ENCODE data around the gene PALLD.
"Not testable (repeated sequence)": the region's sequence is repeated elsewhere in the genome, so short reads cannot be mapped to it uniquely, and the experiment has no call there.

The PALLD gene

DNA sequence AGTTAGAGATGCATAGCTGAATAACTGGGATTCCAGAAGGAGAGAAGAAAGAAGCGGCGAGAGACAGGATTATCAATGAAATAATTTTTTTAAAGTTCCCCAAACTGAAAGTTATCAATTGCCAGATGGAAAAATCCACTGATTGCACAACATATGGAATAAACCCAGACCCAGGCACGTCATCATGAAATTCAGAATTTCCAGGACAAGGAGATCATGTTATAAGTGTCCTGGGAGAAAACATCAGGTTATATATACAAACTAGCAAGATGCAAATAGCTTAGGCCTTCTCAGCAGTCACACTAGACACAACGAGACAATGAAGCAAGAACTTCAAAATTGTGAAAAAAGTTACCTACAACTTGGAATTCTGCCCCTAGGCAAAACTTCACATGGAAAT is 200.0 kb downstream of the PALLD start:
- TF ChIP-seq, protein P1, sequence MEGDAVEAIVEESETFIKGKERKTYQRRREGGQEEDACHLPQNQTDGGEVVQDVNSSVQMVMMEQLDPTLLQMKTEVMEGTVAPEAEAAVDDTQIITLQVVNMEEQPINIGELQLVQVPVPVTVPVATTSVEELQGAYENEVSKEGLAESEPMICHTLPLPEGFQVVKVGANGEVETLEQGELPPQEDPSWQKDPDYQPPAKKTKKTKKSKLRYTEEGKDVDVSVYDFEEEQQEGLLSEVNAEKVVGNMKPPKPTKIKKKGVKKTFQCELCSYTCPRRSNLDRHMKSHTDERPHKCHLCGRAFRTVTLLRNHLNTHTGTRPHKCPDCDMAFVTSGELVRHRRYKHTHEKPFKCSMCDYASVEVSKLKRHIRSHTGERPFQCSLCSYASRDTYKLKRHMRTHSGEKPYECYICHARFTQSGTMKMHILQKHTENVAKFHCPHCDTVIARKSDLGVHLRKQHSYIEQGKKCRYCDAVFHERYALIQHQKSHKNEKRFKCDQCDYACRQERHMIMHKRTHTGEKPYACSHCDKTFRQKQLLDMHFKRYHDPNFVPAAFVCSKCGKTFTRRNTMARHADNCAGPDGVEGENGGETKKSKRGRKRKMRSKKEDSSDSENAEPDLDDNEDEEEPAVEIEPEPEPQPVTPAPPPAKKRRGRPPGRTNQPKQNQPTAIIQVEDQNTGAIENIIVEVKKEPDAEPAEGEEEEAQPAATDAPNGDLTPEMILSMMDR (IDR thresholded peaks at IDR 0.05): no peak
- H3K4me3 ChIP-seq: no peak overlapping the region
- no peak overlapping the region for H3K27ac ChIP-seq
- no peak for DNase-seq (ENCODE audit: low spot score)

DNA sequence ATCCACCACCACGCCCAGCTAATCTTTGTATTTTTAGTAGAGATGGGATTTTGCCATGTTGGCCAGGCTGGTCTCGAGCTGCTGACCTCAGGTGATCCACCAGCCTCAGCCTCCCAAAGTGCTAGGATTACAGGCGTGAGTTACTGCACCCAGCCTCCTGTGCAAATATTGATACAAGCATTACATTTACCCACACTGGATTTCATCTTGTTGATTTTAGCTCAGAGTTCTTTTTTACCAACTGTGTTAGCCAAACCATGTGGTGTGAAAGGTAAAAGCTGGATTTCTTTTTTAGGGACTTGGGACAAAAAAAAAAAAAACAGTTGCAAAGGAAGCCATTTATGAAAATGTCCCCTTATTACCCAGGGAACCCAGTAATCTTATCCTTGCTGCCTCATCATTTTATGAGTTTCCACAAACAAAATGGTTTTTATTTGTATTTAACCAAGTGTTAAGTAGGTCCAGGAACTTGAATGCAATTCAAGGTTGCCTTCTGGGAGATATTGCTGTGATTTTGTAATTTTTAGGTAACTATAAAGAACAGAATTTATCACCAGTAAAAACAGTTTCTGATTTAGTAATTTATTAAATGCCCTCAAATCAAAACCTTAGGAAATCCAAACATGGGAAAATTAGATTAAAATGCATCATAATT is 202.5 kb downstream of the PALLD start:
- no peak overlapping the region for H3K27ac ChIP-seq
- H3K4me3 ChIP-seq: no peak overlapping the region
- no peak for DNase-seq (ENCODE audit: low spot score)
- TF ChIP-seq, protein P1 (IDR thresholded peaks at IDR 0.05): no peak

DNA sequence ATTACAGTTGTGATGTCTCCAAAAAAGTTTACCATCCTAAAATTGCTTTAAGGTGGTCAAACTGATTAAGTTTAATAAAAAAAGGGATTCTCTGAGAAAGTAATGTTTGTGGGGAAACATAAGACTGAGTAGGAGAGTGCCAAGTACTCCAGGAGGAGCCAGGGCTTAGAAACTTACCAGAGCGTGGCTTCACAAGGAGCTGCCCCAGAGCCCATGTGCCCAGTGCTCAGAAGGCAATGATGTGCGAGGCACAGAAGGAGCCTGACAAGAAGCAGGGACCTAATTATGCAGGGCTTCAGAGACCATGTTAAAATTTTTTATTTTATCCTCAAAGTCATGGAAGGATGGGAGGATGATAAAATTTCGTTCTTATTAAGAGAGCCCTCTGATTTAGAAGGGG is 204.2 kb downstream of the PALLD start:
- TF ChIP-seq, protein P1 (IDR thresholded peaks at IDR 0.05): no peak
- Histone ChIP-seq H3K4me3 (no peak overlapping the region), H3K27ac (no peak overlapping the region)
- DNase-seq (ENCODE audit: low spot score): no peak

DNA sequence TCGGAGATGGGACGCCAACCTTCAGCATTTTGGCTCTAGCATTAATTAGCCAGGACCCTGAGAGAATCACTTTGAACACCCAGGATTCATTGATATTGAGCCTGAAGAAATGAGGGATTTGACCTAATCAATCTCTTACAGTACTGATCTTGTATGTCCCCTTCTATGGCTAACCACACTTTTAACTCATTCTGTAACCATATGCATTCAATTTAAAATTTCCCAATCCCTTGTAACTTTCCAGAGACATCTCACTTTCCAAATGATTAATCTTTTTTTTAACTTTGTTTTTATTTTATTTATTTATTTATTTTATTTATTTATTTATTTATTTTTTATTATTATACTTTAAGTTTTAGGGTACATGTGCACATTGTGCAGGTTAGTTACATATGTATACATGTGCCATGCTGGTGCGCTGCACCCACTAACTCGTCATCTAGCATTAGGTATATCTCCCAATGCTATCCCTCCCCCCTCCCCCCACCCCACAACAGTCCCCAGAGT is 205.8 kb downstream of the PALLD start:
- not testable (repeated sequence) for H3K27ac ChIP-seq; H3K4me3 ChIP-seq; DNase-seq (ENCODE audit: low spot score)

DNA sequence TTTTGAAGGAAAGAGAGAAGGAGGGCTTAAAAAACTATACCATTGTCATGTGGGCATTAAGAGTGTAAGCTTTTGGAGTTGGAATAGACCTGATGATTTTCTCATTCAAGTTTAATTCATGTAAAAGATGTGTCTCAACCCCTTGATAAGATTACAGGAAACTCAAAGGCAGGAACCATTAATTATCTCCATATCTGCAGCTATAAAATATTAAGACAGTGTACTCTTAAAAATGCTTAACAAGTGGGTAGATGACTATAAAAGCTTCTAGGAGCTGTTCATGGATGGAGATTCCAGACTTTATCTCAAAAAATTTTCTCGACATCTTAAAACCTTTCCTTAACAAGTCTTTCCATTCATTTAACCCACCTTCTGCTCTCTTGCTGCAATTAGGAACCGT is 208.3 kb downstream of the PALLD start:
- TF ChIP-seq, protein P1 (IDR thresholded peaks at IDR 0.05): no peak
- no peak overlapping the region for H3K4me3 ChIP-seq
- no peak overlapping the region for H3K27ac ChIP-seq
- no peak for DNase-seq (ENCODE audit: low spot score)

DNA sequence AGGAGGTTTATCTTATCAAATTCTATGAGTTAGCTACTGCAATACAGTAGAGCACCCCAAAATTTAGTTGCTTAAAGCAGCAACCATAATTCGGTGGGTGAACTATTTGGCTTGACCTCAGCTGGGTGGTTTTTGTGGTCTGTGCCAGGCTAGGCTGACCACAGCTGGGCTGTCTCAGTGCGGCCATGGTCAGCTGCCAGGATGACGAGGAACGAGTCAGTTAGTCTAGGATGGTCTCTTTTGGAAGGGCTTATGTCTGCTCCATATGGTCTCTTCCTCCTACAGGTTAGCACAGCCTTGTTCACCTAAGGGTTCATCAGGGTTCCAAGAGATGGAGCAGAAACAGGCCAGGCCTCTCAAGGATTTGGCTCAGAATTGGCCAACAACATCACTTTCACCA is 210.4 kb downstream of the PALLD start:
- no peak overlapping the region for H3K4me3 ChIP-seq
- DNase-seq (ENCODE audit: low spot score): no peak
- TF ChIP-seq, protein P1 (IDR thresholded peaks at IDR 0.05): no peak
- H3K27ac ChIP-seq: no peak overlapping the region

DNA sequence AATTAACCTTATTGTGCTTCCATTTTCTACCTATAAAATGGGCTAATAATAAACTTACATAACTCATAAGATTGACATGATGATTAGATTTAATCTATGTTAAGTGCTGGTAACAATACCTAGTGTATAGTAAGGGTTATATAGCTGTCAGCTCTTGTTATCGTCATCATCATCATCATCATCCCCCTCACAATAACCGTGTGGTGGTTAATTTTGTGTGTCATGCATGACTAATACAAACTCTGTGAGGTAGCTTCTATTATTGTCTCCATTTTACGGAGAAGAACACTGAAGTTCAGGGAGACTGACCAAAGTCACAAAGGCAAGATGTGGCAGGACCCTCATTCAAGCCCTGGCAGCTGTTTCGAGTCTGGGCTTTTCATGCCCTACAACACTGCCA is 211.3 kb downstream of the PALLD start:
- H3K4me3 ChIP-seq: no peak overlapping the region
- no peak overlapping the region for H3K27ac ChIP-seq
- TF ChIP-seq, protein P1 (IDR thresholded peaks at IDR 0.05): no peak

More for the DNA sequence above, 211.3 kb downstream of the PALLD start:
- DNase-seq (ENCODE audit: low spot score): no peak

Measured in coronary artery (tissue), 2 donors.